K562 (cell line): ENCODE results near the gene SIPA1L2. TPM values are rescaled to one million over a fixed set of nuclear protein-coding genes. Genes with fewer than 3 reads are reported as not detected.

Source experiments
- ATAC-seq: fragments of 200-7000 bp; cut with Tn5 transposase; 3 replicates; pipeline ENCODE4 v1.9.1; 2020; ENCODE audit warnings: moderate library complexity
- BruUV-seq: library from RNA; stranded (reverse); fragments of 400-500 nt; replicated peaks from 2 replicates; lab custom pipeline; 2021; lab: Mats Ljungman, UMichigan
- CTCF ChIA-PET: fragments of 300-600 bp; formaldehyde crosslinking; extraction: SDS; loops from one replicate; lab custom pipeline; 2021; ENCODE audit warnings: low intra/inter-chr PET ratio; lab: Yijun Ruan, JAX
- POLR2A ChIA-PET: fragments of 300-600, 350-650 bp; sonication (Branson Sonifier 250); formaldehyde crosslinking; extraction: SDS; loops from one replicate; lab custom pipeline; 2021; ENCODE audit warnings: antibody characterized with exemption, inconsistent platforms; lab: Yijun Ruan, JAX
- DNase-seq, 4 experiments: peaks; one replicate each; pipeline versions ENCODE4 v3.0.0 to v3.0.0-alpha.2; 2011 to 2018; ENCODE audit warnings: low spot score in 3 of 4, mixed read lengths in 3 of 4; ENCODE audit errors: extremely low read depth in 1 of 4
- FAIRE-seq: peaks from 2 replicates; lab custom pipeline; 2011; peaks lifted over from hg19 to GRCh38; lab: Jason Lieb, UNC
- H2AFZ ChIP-seq: 2 replicates; pipeline ENCODE4 v1.6.0; 2011; ENCODE audit warnings: low read depth, low read length, control low read depth, inconsistent platforms
- H3K27ac ChIP-seq: fragments of 200-600 bp; 3 replicates; pipeline ENCODE4 v1.8.0; 2011; ENCODE audit warnings: low read depth, mild to moderate bottlenecking, control low read depth, inconsistent platforms, low read length, moderate library complexity, mixed read lengths; ENCODE audit errors: extremely low read depth
- H3K27me3 ChIP-seq, 2 experiments: fragments of 300-600 bp in 1 of 2; 2 replicates in 1 of 2; 3 replicates in 1 of 2; pipeline versions ENCODE4 v1.6.0 to v1.8.0; 2011; ENCODE audit warnings: inconsistent platforms in 2 of 2, low read length in 2 of 2, mild to moderate bottlenecking in 1 of 2, mixed read lengths in 1 of 2, moderate library complexity in 1 of 2; ENCODE audit not compliant: control insufficient read depth in 2 of 2, insufficient read depth in 2 of 2
- H3K36me3 ChIP-seq: fragments of 300-600 bp; 3 replicates; pipeline ENCODE4 v1.8.0; 2011; ENCODE audit warnings: mild to moderate bottlenecking, low read length, inconsistent platforms; ENCODE audit not compliant: control insufficient read depth, insufficient read depth
- H3K4me1 ChIP-seq, 2 experiments: fragments of 200-600 bp in 1 of 2; replicated peaks in 1 of 2; 2 replicates in 1 of 2; 3 replicates in 1 of 2; pipeline versions ENCODE4 v1.5.1 to v1.8.0; 2011; ENCODE audit warnings: inconsistent platforms in 2 of 2, low read length in 2 of 2, mild to moderate bottlenecking in 1 of 2, mixed read lengths in 1 of 2, moderate library complexity in 1 of 2; ENCODE audit not compliant: control insufficient read depth in 2 of 2, insufficient read depth in 2 of 2
- H3K4me2 ChIP-seq: 2 replicates; pipeline ENCODE4 v1.6.1; 2011; ENCODE audit warnings: low read length, control low read depth, inconsistent platforms, mixed read lengths; ENCODE audit not compliant: insufficient read depth
- H3K4me3 ChIP-seq: fragments of 200-600 bp; sonication (generic), shearing (Covaris generic); 2 replicates; pipeline ENCODE4 v1.5.1; 2016; ENCODE audit warnings: control low read depth, inconsistent platforms
- H3K79me2 ChIP-seq: fragments of 200-600 bp; 3 replicates; pipeline ENCODE4 v1.8.0; 2011; ENCODE audit warnings: low read length, inconsistent platforms; ENCODE audit not compliant: control insufficient read depth, insufficient read depth
- H3K9ac ChIP-seq, 2 experiments: 2 replicates each; pipeline versions ENCODE4 v1.6.0 to v1.6.1; 2011; ENCODE audit warnings: low read depth in 2 of 2, low read length in 2 of 2, control low read depth in 1 of 2, inconsistent platforms in 1 of 2, mild to moderate bottlenecking in 1 of 2, mixed read lengths in 1 of 2; ENCODE audit not compliant: insufficient read depth in 1 of 2
- H3K9me1 ChIP-seq: one replicate; pipeline ENCODE4 v1.6.0; 2011; ENCODE audit warnings: inconsistent platforms, mild to moderate bottlenecking, low read length, moderate library complexity; ENCODE audit not compliant: control insufficient read depth, insufficient read depth
- H3K9me3 ChIP-seq: replicated peaks from 2 replicates; pipeline ENCODE4 v1.5.1; 2011; ENCODE audit warnings: low read depth, low read length, inconsistent platforms; ENCODE audit not compliant: control insufficient read depth, insufficient read depth
- H4K20me1 ChIP-seq: replicated peaks from 2 replicates; pipeline ENCODE4 v1.6.1; 2011; ENCODE audit warnings: low read length, inconsistent platforms, mixed read lengths; ENCODE audit not compliant: control insufficient read depth, insufficient read depth
- CEBPG ChIP-seq, 3 experiments: fragments of 200-800 bp in 1 of 3; sonication (Bioruptor generic) in 1 of 3; sonication (generic) in 1 of 3; formaldehyde crosslinking in 1 of 3; IDR thresholded peaks in 2 of 3; conservative IDR thresholded peaks in 1 of 3; 2 replicates each; pipeline versions ENCODE4 v1.6.1 to v1.8.0; 2016 to 2022; ENCODE audit warnings: missing compliant biosample characterization in 2 of 3, missing genetic modification characterization in 2 of 3, mild to moderate bottlenecking in 1 of 3, missing genetic modification reagents in 1 of 3
- CHCHD3 ChIP-seq: fragments of 250-450 bp; sonication (Bioruptor Pico); IDR thresholded peaks from 2 replicates; pipeline ENCODE4 v2.1.2; 2022; ENCODE audit warnings: mild to moderate bottlenecking
- GATAD2B ChIP-seq: fragments of 450-650 bp; IDR thresholded peaks from 2 replicates; pipeline ENCODE4 v1.6.1; 2017; ENCODE audit warnings: mild to moderate bottlenecking, borderline replicate concordance
- GTF2E2 ChIP-seq: fragments of 200-800 bp; sonication (Bioruptor generic); IDR thresholded peaks from 2 replicates; pipeline ENCODE4 v1.6.1; 2016; ENCODE audit warnings: missing genetic modification characterization, missing compliant biosample characterization
- KHSRP ChIP-seq: fragments of 450-650 bp; IDR thresholded peaks from 2 replicates; pipeline ENCODE4 v1.6.1; 2017
- POLR3G ChIP-seq: IDR thresholded peaks from 2 replicates; pipeline ENCODE4 v1.6.1; 2011; ENCODE audit not compliant: insufficient read length, insufficient replicate concordance; ENCODE audit errors: extremely low read depth
- XRCC4 ChIP-seq: IDR thresholded peaks from one replicate; pipeline ENCODE4 v1.6.1; 2011; ENCODE audit not compliant: insufficient read depth, insufficient read length; ENCODE audit errors: extremely low read depth
- ZNF124 ChIP-seq: sonication (generic); formaldehyde crosslinking; IDR thresholded peaks from 2 replicates; pipeline ENCODE4 v1.8.1; 2022; ENCODE audit warnings: missing genetic modification reagents
- ZNF217 ChIP-seq: sonication (generic); formaldehyde crosslinking; IDR thresholded peaks from 2 replicates; pipeline ENCODE4 v1.8.0; 2022; ENCODE audit warnings: mild to moderate bottlenecking, missing genetic modification reagents
- ZNF41 ChIP-seq: fragments of 250-450 bp; sonication (Bioruptor Pico); conservative IDR thresholded peaks from 2 replicates; pipeline ENCODE4 v1.4.0; 2020; ENCODE audit warnings: mild to moderate bottlenecking
- WGBS: fragments of 100-300 bp; shearing (Covaris generic); methylation state at CpG from one replicate; pipeline ENCODE4 v1.1.6; 2016; ENCODE audit warnings: low coverage, mixed read lengths; ENCODE audit not compliant: insufficient coverage; ENCODE audit errors: missing lambda C conversion rate; 5-methylcytosine and 5-hydroxymethylcytosine counted together
- in situ Hi-C: fragments of 300-500 bp; cut with MboI; formaldehyde crosslinking; loops from 4 replicates; pipeline ENCODE4 v1.15.0; 2018; ENCODE audit warnings: inconsistent platforms, mixed read lengths
- intact Hi-C: fragments of 100-400 bp; cut with micrococcal nuclease; formaldehyde crosslinking; loops from 2 replicates; pipeline ENCODE4 v1.14.2; 2022
- polyA plus RNA-seq, 8 experiments: library from polyadenylated mRNA; depleted of rRNA in 4 of 8; stranded (reverse) in 5 of 8; unstranded in 3 of 8; fragments of >200 nt; fragmentation: Nextera tagmentation in 2 of 8; fragmentation: Illumina TruSeq in 1 of 8; extraction: Ambion mirVana in 2 of 8; extraction: Trizol in 1 of 8; gene quantifications; 2 replicates each; pipeline versions ENCODE4 v1.2.1 to v1.2.3, GENCODE V29; 2011 to 2014; ENCODE audit warnings: inconsistent platforms in 1 of 8, missing spikeins in 1 of 8
- total RNA-seq, 7 experiments: library from RNA; depleted of rRNA in 6 of 7; stranded (reverse); fragments of >200 nt in 6 of 7; fragmentation: Illumina TruSeq in 2 of 7; extraction: Trizol in 2 of 7; gene quantifications; 2 replicates each; pipeline versions ENCODE4 v1.2.1 to v1.2.3, GENCODE V29; 2011 to 2021; ENCODE audit warnings: low replicate concordance in 1 of 7
- TF ChIP-seq, protein P1 (sequence below): fragments of 250-450 bp; sonication (Bioruptor Pico); IDR thresholded peaks from 2 replicates; pipeline ENCODE4 v1.5.1; 2021; ENCODE audit warnings: mild to moderate bottlenecking
- TF ChIP-seq, protein P2 (sequence below): sonication (generic); formaldehyde crosslinking; IDR thresholded peaks from 2 replicates; pipeline ENCODE4 v1.8.0; 2022; ENCODE audit warnings: mild to moderate bottlenecking, missing genetic modification reagents, borderline replicate concordance
- TF ChIP-seq, protein P3 (sequence below): fragments of 250-450 bp; sonication (Bioruptor Pico); IDR thresholded peaks from 2 replicates; pipeline ENCODE4 v1.8.0; 2021; ENCODE audit warnings: mild to moderate bottlenecking, moderate library complexity
- TF ChIP-seq, protein P4 (sequence below), 2 experiments: IDR thresholded peaks; 2 replicates each; pipeline ENCODE4 v1.6.1; 2011; ENCODE audit warnings: borderline replicate concordance in 1 of 2, control low read depth in 1 of 2, low read depth in 1 of 2, low read length in 1 of 2, mild to moderate bottlenecking in 1 of 2, mixed read lengths in 1 of 2, moderate library complexity in 1 of 2; ENCODE audit not compliant: insufficient read depth in 1 of 2, insufficient read length in 1 of 2, poor library complexity in 1 of 2, severe bottlenecking in 1 of 2; ENCODE audit errors: extremely low read depth in 1 of 2

The SIPA1L2 gene
- total and polyA plus RNA-seq, 9 of the 15 experiments (the other 6 are each of a cell fraction or from before 2014, with no cell fraction given): 0.04 to 0.22 (median 0.06) TPM; not detected in 5

DNA sequence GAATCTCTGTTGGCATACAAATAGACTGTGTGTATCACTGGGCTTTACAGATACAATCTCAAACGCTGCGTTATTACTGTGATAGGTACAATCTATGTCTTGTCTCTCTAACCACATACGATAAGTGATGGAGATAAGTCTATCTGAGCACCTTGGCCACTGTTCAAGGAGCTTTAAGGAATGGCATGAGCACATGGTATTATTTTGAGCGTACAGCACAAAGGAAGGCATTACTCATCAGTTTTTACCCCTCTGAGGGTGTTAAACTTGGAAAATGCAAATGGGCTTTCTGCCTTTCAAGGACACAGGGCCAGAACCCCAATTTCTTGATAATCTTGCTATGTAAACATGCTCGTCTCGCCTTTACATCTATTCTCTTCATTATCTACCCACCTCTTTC lies 11.6 kb upstream of the SIPA1L2 start:
- Histone ChIP-seq H3K9ac (no peak overlapping the region), H3K9me3 (no peaks in the 10 kb centered on the region), H4K20me1 (no peaks in the 10 kb centered on the region; the same call in 1 of the 2 replicates), H3K79me2 (no peaks in the 10 kb centered on the region), H3K4me3 (no peak overlapping the region), H3K9me1 (no peaks in the 10 kb centered on the region), H3K4me2 (no peak overlapping the region), H3K36me3 (no peaks in the 10 kb centered on the region), H3K27me3 (no peaks in the 10 kb centered on the region), H2AFZ (no peak overlapping the region), H3K4me1 (no peaks in the 10 kb centered on the region), H3K27ac (no peak overlapping the region)
- in situ Hi-C loops: loop anchor here (25.0 kb wide), 1 partner anchor 596 kb away; no protein-coding TSS in a partner anchor
- CTCF ChIA-PET: no interaction called here
- intact Hi-C loops: no loop called here
- ATAC-seq (no peak), DNase-seq (no peak), FAIRE-seq (no peak)
- 1% methylated on average over 6 of the region's 6 CpGs for WGBS
- POLR2A ChIA-PET: no interaction called here
- BruUV-seq: no TSS peak
- TF ChIP-seq, protein P1, sequence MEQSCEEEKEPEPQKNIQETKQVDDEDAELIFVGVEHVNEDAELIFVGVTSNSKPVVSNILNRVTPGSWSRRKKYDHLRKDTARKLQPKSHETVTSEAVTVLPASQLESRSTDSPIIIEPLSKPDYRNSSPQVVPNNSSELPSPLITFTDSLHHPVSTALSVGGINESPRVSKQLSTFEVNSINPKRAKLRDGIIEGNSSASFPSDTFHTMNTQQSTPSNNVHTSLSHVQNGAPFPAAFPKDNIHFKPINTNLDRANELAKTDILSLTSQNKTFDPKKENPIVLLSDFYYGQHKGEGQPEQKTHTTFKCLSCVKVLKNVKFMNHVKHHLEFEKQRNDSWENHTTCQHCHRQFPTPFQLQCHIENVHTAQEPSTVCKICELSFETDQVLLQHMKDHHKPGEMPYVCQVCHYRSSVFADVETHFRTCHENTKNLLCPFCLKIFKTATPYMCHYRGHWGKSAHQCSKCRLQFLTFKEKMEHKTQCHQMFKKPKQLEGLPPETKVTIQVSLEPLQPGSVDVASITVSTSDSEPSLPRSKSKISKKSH (CRISPR knock-in tag): no peak
- TF ChIP-seq, protein P2, sequence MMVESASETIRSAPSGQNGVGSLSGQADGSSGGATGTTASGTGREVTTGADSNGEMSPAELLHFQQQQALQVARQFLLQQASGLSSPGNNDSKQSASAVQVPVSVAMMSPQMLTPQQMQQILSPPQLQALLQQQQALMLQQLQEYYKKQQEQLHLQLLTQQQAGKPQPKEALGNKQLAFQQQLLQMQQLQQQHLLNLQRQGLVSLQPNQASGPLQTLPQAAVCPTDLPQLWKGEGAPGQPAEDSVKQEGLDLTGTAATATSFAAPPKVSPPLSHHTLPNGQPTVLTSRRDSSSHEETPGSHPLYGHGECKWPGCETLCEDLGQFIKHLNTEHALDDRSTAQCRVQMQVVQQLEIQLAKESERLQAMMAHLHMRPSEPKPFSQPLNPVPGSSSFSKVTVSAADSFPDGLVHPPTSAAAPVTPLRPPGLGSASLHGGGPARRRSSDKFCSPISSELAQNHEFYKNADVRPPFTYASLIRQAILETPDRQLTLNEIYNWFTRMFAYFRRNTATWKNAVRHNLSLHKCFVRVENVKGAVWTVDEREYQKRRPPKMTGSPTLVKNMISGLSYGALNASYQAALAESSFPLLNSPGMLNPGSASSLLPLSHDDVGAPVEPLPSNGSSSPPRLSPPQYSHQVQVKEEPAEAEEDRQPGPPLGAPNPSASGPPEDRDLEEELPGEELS (CRISPR knock-in tag): no peak
- TF ChIP-seq GATAD2B: no peak
- no peak for TF ChIP-seq ZNF41 (CRISPR knock-in tag)
- no peak for TF ChIP-seq ZNF217 (CRISPR knock-in tag)
- TF ChIP-seq CHCHD3: no peak
- TF ChIP-seq CEBPG (CRISPR knock-in tag; IDR thresholded peaks at IDR 0.05): no peak
- no peak for TF ChIP-seq CEBPG (tag; conservative IDR thresholded peaks at IDR 0.05 in 1 of 2, IDR thresholded peaks at IDR 0.05 in 1 of 2)
- TF ChIP-seq, protein P3, sequence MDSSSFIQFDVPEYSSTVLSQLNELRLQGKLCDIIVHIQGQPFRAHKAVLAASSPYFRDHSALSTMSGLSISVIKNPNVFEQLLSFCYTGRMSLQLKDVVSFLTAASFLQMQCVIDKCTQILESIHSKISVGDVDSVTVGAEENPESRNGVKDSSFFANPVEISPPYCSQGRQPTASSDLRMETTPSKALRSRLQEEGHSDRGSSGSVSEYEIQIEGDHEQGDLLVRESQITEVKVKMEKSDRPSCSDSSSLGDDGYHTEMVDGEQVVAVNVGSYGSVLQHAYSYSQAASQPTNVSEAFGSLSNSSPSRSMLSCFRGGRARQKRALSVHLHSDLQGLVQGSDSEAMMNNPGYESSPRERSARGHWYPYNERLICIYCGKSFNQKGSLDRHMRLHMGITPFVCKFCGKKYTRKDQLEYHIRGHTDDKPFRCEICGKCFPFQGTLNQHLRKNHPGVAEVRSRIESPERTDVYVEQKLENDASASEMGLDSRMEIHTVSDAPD: no peak
- TF ChIP-seq KHSRP: no peak
- no peak for TF ChIP-seq GTF2E2 (tag)
- no peak for TF ChIP-seq XRCC4
- TF ChIP-seq, protein P4, sequence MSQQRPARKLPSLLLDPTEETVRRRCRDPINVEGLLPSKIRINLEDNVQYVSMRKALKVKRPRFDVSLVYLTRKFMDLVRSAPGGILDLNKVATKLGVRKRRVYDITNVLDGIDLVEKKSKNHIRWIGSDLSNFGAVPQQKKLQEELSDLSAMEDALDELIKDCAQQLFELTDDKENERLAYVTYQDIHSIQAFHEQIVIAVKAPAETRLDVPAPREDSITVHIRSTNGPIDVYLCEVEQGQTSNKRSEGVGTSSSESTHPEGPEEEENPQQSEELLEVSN (IDR thresholded peaks at IDR 0.05; ENCODE audit: borderline replicate concordance in 1 of 2, extremely low read depth in 1 of 2, insufficient read depth in 1 of 2, insufficient read length in 1 of 2, low read depth in 1 of 2, low read length in 1 of 2, poor library complexity in 1 of 2, severe bottlenecking in 1 of 2): no peak
- TF ChIP-seq POLR3G: no peak
- TF ChIP-seq ZNF124 (CRISPR knock-in tag): no peak
